A673 (cell line): ENCODE measurements around the gene GRAMD2B. TPM values are rescaled to one million over a fixed set of nuclear protein-coding genes. Genes with fewer than 3 reads are reported as not detected.

Experiments
- BruUV-seq: library from RNA; stranded (reverse); fragments of 400-500 nt; replicated peaks from 2 replicates; lab custom pipeline; 2021; lab: Mats Ljungman, UMichigan
- CTCF ChIA-PET: fragments of 300-600 bp; sonication (Branson Sonifier 250); formaldehyde crosslinking; loops from one replicate; lab custom pipeline; 2022; ENCODE audit warnings: antibody characterized with exemption; lab: Charles Lee
- POLR2A ChIA-PET: fragments of 300-600 bp; sonication (Branson Sonifier 250); formaldehyde crosslinking; loops from one replicate; lab custom pipeline; 2022; ENCODE audit warnings: antibody characterized with exemption; ENCODE audit not compliant: low non-redundant PET; lab: Charles Lee
- DNase-seq: peaks from one replicate; pipeline ENCODE4 v3.0.0-alpha.2; 2015; ENCODE audit warnings: low spot score
- H3K27ac ChIP-seq: fragments of 200-600 bp; sonication (generic); 2 replicates; pipeline ENCODE4 v1.5.1; 2016; ENCODE audit warnings: mixed run types, low read depth, mild to moderate bottlenecking, mixed read lengths, antibody characterized with exemption, low read length; ENCODE audit not compliant: poor library complexity, severe bottlenecking
- H3K27me3 ChIP-seq: fragments of 200-600 bp; sonication (generic); replicated peaks from 2 replicates; pipeline ENCODE4 v1.6.1; 2017; ENCODE audit warnings: mixed run types, low read depth, mild to moderate bottlenecking, mixed read lengths, antibody characterized with exemption, low read length; ENCODE audit not compliant: insufficient read depth, poor library complexity
- H3K36me3 ChIP-seq: fragments of 200-600 bp; sonication (generic); 2 replicates; pipeline ENCODE4 v1.6.1; 2016; ENCODE audit warnings: mixed run types, mild to moderate bottlenecking, mixed read lengths, antibody characterized with exemption, low read length; ENCODE audit not compliant: insufficient read depth, poor library complexity, severe bottlenecking
- H3K4me1 ChIP-seq: fragments of 200-600 bp; sonication (generic); 2 replicates; pipeline ENCODE4 v1.6.1; 2017; ENCODE audit warnings: mixed run types, mild to moderate bottlenecking, mixed read lengths, antibody characterized with exemption, low read length; ENCODE audit not compliant: insufficient read depth, poor library complexity, severe bottlenecking
- H3K4me3 ChIP-seq: fragments of 200-600 bp; sonication (generic); 2 replicates; pipeline ENCODE4 v1.5.1; 2016; ENCODE audit warnings: low read depth, mixed run types, mild to moderate bottlenecking, mixed read lengths, low read length; ENCODE audit not compliant: poor library complexity, severe bottlenecking
- H3K9me3 ChIP-seq: fragments of 200-600 bp; sonication (generic); 2 replicates; pipeline ENCODE4 v1.6.1; 2016; ENCODE audit warnings: mixed run types, low read depth, mild to moderate bottlenecking, mixed read lengths, antibody characterized with exemption, low read length; ENCODE audit not compliant: poor library complexity, severe bottlenecking
- CTCF ChIP-seq: fragments of 300-800, 200-600 bp; sonication (generic); conservative IDR thresholded peaks from 2 replicates; pipeline ENCODE4 v1.5.1; 2017; ENCODE audit warnings: low read depth, mild to moderate bottlenecking, antibody characterized with exemption, low read length, moderate library complexity, mixed read lengths
- EZH2 ChIP-seq: fragments of 200-600 bp; sonication (generic); IDR thresholded peaks from 2 replicates; pipeline ENCODE4 v1.6.1; 2017; ENCODE audit warnings: borderline replicate concordance, low read depth, mild to moderate bottlenecking, mixed read lengths, antibody characterized with exemption, low read length; ENCODE audit not compliant: poor library complexity, severe bottlenecking
- intact Hi-C: fragments of 100-400 bp; cut with micrococcal nuclease; formaldehyde crosslinking; loops from one replicate; pipeline ENCODE4 v1.10.0; 2022; ENCODE audit not compliant: unreplicated experiment
- total RNA-seq: library from RNA; stranded (reverse); gene quantifications from 2 replicates; pipeline ENCODE4 v1.2.3, GENCODE V29; 2021

Gene GRAMD2B
- total RNA-seq, 1 experiment from 2014 or later: 2.6 TPM

GRCh38 chr5:126543009-126543408 is 119.8 kb downstream of the GRAMD2B start:
- Histone ChIP-seq H3K27me3 (no peaks in the 10 kb centered on the region), H3K27ac (no peak overlapping the region), H3K9me3 (no peaks in the 10 kb centered on the region), H3K4me3 (no peak overlapping the region), H3K4me1 (no peaks in the 10 kb centered on the region), H3K36me3 (peaks cover 10% of the 10 kb centered on the region)
- BruUV-seq: no TSS peak
- ChIA-PET CTCF (interaction anchor here (1.4 kb wide), 1 partner anchor 52 kb away, joined by 3 read pairs; the partner anchor contains the start of gene ALDH7A1), POLR2A (no interaction called here)
- intact Hi-C loops: loop anchor here (5.0 kb wide), 1 partner anchor 54 kb away; the partner anchor contains the start of gene ALDH7A1
- DNase-seq: no peak
- TF ChIP-seq EZH2 (no peak), CTCF (no peak)

- no peak for DNase-seq
- ChIA-PET CTCF (interaction anchor here (0.5 to 1.4 kb wide), 3 partner anchors 22 to 202 kb away, joined by 3 to 4 read pairs (median 4); partner anchors contain the start of gene ALDH7A1), POLR2A (no interaction called here)
- TF ChIP-seq CTCF (no peak), EZH2 (no peak)
- Histone ChIP-seq H3K36me3 (peaks cover 16% of the 10 kb centered on the region), H3K27me3 (no peaks in the 10 kb centered on the region), H3K4me1 (no peaks in the 10 kb centered on the region), H3K27ac (no peak overlapping the region), H3K9me3 (no peaks in the 10 kb centered on the region), H3K4me3 (no peak overlapping the region)
- no TSS peak for BruUV-seq
- intact Hi-C loops: loop anchor here (5.0 kb wide), 1 partner anchor 54 kb away; the partner anchor contains the start of gene ALDH7A1
Measured at GRCh38 chr5:126543660-126544059, 120.5 kb downstream of the GRAMD2B start.

Other genes starting within 250 kb of the GRAMD2B start
- gene ALDH7A1, start 171.8 kb downstream of the GRAMD2B start, total RNA-seq: 95.2 and 112 TPM in 2 replicates
- gene PHAX, start 177.5 kb downstream of the GRAMD2B start, total RNA-seq: 71.3 and 73.1 TPM in 2 replicates